Stimulated activated naive CD8-positive, alpha-beta T cell treated with anti-CD3 and anti-CD28 coated beads, Interleukin-15, Interleukin-2, amounts not matched to agents 100 ng/mL and 50 ng/mL, for 24 hours (primary cell): ENCODE data around the gene IL18R1.

Source experiments
- H3K27ac Mint-ChIP-seq: one replicate; pipeline ENCODE4 v1.8.0; 2021; ENCODE audit warnings: mild to moderate bottlenecking, mixed read lengths
- H3K27me3 Mint-ChIP-seq: one replicate; pipeline ENCODE4 v1.8.0; 2021; ENCODE audit warnings: mixed read lengths
- H3K36me3 Mint-ChIP-seq: one replicate; pipeline ENCODE4 v1.8.0; 2021; ENCODE audit warnings: low read depth, mixed read lengths
- H3K4me1 Mint-ChIP-seq: one replicate; pipeline ENCODE4 v1.8.0; 2021; ENCODE audit warnings: low read depth, mixed read lengths
- H3K4me3 Mint-ChIP-seq: one replicate; pipeline ENCODE4 v1.8.0; 2021; ENCODE audit warnings: mild to moderate bottlenecking, mixed read lengths
- H3K9me3 Mint-ChIP-seq: one replicate; pipeline ENCODE4 v1.8.0; 2021; ENCODE audit warnings: mixed read lengths

The IL18R1 gene

GRCh38 chr2:102446936-102447335 is 91.3 kb downstream of the IL18R1 start:
- Mint-ChIP-seq H3K27me3 (no peaks in the 10 kb centered on the region), H3K4me1 (peaks cover 16% of the 10 kb centered on the region), H3K27ac (no peak overlapping the region), H3K36me3 (peaks cover 16% of the 10 kb centered on the region), H3K9me3 (no peaks in the 10 kb centered on the region), H3K4me3 (no peak overlapping the region)
